ENCODE measurements around the gene TNFRSF13B.

The TNFRSF13B gene

DNA sequence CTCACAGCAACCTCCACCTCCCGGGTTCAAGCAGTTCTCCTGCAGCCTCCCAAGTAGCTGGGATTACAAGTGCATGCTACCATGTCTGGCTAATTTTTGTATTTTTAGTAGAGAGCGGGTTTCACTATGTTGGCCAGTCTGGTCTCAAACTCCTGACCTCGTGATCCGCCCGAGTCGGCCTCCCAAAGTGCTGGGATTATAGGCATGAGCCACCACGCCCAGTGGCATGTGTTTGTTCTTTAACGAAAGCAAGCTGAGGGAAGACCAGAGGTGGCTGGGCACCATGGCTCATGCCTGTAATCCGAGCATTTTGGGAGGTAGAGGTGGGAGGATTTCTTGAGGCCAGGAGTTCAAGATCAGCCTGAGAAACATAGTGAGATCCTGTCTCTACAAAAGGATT is 18.1 kb downstream of the TNFRSF13B start:
- no peak for DNase-seq

GRCh38 chr17:16953347-16953746 is 18.6 kb downstream of the TNFRSF13B start:
- DNase-seq: no peak

DNA sequence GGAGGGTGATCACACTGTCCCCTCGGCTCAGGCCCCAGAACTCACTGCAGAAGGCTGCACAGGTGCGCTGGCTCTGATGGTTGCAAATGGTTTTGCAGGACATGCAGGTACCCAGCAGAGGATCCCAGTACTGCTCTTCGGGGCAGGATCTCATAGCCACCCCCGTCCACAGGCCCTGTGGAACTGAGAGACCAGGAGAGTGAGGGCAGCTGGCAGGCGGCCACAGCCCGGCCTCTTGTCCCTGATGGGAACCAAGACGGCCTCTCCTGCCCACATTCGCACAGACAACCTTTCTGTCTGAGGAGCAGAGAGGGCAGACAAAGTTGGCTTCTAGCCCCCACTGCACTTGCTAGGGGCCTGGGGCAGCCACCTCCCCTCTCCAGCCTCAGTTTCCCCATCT is 19.5 kb downstream of the TNFRSF13B start:
- no peak for DNase-seq

- DNase-seq: no peak
Measured at GRCh38 chr17:16950488-16950887, 21.4 kb downstream of the TNFRSF13B start.

- DNase-seq: no peak
Measured at GRCh38 chr17:16948587-16949376, 23.1 kb downstream of the TNFRSF13B start.

- no peak for DNase-seq
Measured at GRCh38 chr17:16947470-16947869, 24.4 kb downstream of the TNFRSF13B start.

DNA sequence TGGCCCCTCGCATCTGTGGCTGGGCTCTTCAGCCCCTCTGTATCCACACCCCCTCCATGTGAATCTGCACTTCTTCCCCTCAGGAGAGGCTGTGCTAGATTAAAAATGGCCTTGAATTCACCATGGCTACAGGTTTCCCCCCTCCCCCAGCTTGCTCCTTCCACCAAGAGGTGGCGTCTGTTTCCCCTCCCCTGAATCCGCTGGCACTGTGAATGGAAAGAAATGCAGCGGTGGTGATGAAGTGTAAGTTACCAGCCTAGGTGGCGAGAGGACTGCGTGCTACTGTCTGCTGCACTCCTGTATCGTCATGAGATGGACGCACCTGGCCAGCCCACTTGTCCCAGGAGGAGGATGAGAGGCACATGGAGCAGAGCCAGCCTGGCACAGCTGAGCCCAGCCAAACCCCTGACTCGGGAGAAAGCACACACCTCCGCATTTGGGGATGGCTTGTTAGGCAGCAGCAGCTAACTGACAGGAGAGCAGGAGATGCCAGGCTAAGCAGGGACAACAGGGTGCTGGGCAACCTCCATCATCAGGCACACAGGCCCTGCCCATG is 26.2 kb downstream of the TNFRSF13B start:
- peak; percentile 12 for DNase-seq

GRCh38 chr17:16945136-16945482 is 26.8 kb downstream of the TNFRSF13B start:
- DNase-seq: no peak

GRCh38 chr17:16944334-16945135 is 27.4 kb downstream of the TNFRSF13B start:
- no peak for DNase-seq

- DNase-seq: no peak
Measured at GRCh38 chr17:16943541-16944333, 28.2 kb downstream of the TNFRSF13B start.

- no peak for DNase-seq
Measured at GRCh38 chr17:16943032-16943352, 28.9 kb downstream of the TNFRSF13B start.

- no peak for DNase-seq
Measured at GRCh38 chr17:16942141-16943031, 29.5 kb downstream of the TNFRSF13B start.

DNA sequence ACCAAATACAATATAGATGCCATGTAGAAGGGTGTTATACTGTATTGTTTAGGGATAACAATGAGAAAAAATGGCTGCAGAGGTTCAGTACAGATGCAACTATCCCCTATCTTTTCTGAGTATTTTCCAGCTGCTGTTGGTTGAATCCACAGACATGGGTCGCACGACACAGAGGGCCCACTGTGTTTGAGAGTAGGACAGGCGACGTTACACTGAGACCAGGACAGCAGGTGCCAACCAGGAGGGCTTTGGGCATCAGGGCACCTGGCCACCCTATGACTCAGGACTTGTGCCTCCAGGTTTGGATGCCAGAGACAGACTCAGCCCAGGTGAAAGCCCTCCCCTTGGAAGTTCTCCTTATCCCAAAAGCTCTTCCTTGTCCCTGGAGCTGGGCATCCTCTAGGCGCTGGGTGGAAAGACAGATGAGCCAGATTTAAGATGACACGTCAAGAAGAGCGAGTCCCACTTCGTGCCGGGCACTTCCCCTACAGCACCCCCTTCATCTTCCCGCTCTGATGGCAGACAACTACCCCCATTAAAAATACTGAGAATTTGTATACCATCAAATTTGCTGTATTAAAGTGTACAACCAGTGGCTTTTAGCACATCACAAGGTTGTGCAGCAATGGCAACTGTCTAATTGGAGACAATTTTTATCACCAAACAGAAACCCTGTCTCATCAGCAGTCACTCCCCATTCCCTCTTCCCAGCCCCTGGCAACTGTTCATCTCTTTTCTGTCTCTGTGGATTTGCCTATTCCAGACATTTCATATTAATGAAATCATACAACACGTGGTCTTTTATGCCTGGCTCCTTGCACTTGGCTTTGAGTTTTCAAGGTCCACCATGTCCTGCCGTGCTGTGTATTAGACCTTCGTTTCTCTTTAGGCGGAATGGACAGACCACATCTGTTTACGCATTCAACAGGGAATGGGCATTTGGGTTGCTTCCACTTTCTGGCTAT is 30.6 kb downstream of the TNFRSF13B start:
- DNase-seq: no peak

DNA sequence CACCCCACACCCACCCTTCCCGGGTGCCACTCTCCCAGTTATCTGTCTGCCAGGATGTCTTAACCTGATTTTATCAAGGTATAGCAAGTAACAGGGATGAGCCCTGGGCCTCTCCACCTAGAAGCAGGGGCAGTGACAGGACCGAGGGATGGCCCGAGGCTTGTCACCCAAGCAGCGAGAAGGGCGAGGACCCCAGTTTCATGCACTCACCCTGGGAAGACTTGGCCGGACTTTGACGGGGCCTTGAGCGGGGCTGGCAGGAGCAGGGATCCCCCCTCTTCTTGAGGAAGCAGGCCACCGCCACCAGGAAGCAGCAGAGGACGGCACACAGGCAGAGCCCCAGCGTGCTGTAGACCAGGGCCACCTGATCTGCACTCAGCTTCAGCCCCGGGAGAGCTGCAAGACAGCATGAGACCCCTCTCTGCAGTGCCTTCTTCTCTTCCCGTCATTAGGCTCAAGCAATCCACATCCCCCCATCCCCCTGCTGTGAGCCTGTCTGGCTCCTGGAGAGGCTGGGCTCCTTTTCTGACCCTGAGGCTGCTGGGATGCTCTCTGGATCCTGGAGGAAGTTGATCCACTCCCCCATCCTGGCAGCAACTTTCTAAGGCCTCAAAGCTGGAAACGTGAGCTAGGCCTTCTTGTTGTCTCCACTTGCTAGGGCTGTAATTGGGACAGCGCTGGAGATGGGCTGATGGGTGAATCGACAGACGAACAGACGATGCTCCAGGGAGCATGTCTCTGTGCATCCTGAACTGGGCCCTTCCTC is 31.6 kb downstream of the TNFRSF13B start:
- DNase-seq: no peak

GRCh38 chr17:16939606-16940115 is 32.3 kb downstream of the TNFRSF13B start:
- no peak for DNase-seq

GRCh38 chr17:16939208-16939576 is 32.7 kb downstream of the TNFRSF13B start:
- DNase-seq: no peak

DNA sequence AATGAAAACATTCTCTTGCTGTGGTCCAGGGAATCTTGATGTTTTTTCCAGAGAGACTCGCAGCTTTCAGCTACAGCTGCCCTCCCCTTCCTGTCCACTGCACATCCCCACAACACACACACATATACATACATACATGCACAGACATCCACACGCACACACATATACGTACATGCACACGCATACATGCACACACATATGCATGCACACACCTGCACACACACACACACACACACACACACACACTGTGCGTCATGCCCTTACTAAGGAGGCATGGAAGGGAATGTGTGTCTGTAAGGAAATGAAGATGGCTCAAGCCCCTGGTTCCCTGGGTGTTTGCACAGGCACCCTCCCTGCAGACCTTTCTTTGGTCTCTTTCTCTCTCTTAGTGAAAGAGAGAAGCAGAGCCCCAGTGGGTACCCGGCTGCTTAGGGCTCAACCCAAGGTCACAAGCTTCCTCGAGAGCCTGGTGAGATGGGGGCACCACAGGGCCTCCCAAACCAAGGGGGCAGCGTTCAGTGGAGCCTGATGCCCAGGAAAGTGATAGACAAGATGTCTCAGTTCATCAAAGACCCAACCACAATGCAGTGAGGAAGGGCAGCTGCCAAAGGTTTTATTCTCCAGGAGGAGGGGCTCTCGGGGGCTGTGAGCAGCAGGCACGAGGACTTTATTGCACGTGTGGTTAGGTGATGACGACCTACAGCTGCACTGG is 33.3 kb downstream of the TNFRSF13B start:
- no peak for DNase-seq

DNA sequence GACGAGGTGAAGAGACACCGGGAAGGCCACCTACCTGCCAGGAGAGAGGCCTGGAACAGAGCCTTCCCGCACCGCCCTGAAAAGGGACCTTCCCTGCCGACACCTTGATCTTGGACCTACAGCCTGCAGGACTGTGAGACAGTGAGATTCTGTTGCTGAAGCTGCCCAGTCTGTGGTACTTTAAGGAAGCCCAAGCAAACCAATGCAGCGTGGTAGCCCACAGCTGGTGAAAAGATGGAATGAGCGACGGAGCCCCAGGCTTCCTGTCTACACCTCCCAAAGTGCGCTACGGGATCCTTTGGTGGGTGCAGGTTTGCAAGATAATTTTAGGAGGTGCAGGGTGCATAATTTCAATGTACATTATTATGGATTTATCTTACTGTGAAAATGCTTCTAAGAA is 33.9 kb downstream of the TNFRSF13B start:
- no peak for DNase-seq

- DNase-seq: no peak
Measured at GRCh38 chr17:16937431-16937830, 34.5 kb downstream of the TNFRSF13B start.

Measured in NCI-H345 (cell line).